OCI-M2 (cell line): ENCODE results near the gene HSPA1L.
"Not testable (repeated sequence)": the region's sequence is repeated elsewhere in the genome, so short reads cannot be mapped to it uniquely, and the experiment has no call there.

Experiments used
- DNase-seq: peaks from one replicate; lab custom pipeline; 2025; ENCODE audit not compliant: unreplicated experiment; lab: John Stamatoyannopoulos, UW

The HSPA1L gene

DNA sequence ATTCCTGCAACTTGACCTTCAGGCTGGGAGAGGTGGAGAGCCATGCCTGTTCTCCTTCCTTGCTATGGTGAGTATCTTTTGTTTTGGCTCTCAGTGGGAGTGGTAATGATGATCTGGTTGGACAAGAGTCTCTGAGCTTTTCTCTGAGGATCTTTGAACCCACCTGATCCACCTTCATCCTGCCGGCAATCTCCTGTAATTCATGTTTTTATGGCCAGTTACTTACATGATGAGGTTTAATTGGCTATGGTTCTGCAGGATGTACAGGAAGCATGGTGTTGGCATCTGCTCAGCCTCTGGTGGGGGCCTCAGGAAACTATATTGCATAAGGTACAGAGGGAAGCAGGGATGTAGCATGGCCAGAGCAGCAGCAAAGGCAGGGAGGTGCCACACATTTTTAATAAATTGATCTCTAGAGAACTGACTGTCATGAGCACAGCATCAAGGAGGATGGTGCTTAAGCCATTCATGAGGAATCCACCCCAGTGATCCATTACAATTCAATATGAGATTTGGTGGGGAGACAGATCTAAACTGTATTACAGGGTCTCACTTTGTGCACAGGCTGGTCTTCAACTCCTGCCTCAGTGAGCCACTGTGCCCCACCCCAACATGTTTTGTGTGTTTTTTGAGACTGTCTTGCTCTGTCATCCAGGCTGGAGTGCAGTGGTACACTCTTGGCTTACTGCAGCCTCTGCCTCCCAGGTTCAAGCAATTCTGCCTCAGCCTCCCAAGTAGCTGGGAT, 22.5 kb upstream of the HSPA1L start:
- DNase-seq: no peak

DNA sequence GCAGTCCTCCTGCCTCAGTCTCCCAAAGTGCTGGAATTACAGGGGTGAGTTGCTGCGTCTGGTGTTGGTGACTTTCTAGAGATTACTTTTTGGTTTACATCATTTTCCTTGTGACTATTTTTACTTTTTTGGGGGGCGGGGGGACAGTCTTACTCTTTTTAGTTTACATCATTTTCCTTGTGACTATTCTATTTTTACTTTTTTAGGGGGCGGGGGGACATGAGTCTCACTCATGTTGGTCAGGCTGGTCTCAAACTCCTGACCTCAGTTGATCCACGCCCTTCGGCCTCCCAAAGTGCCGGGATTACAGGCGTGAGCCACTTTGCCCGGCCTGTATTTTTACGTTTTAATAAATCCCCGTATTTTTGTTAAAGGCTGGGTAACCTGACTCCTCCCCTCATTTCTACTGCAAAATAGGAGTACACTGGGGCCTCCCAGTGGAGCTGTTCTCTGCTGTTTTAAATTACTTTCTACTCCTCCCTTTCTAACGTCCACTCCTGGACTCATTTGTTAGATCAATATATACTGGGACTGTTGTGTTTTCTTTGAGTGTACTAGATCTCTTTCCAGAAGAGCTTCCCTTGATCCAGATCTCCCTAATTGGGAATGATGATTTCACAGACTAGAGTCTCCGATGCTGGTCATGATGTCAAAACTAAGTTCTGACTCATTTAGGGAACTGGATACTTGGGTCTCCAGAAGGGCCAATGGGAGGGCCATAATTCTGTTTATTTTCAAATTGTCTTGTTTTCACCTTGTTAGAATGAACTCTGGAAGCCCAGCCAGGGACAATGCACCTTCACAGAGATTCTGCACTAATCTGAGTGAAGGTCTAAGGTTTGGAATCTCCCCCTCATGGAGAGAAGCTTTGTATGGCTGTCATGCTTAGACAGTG, 21.6 kb upstream of the HSPA1L start:
- no peak for DNase-seq

DNA sequence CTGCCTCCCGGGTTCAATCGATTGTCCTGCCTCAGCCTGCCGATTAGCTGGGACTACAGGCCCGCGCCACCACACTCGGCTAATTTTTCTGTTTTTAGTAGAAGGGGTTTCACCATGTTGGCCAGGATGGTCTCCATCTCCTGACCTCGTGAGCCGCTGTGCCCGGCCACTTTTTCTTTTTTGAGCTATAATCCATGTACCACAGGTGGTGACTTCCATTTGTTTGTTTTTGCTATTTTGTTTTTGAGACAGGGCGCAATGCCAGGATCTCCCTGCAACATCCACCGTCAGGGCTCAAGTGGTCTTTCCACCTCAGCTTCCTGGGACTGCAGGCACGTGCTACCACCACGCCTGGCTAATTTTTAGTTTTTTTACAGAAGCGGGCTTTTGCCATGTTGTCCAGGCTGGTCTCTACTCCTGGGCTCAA, 21.0 kb upstream of the HSPA1L start:
- DNase-seq: no peak

DNA sequence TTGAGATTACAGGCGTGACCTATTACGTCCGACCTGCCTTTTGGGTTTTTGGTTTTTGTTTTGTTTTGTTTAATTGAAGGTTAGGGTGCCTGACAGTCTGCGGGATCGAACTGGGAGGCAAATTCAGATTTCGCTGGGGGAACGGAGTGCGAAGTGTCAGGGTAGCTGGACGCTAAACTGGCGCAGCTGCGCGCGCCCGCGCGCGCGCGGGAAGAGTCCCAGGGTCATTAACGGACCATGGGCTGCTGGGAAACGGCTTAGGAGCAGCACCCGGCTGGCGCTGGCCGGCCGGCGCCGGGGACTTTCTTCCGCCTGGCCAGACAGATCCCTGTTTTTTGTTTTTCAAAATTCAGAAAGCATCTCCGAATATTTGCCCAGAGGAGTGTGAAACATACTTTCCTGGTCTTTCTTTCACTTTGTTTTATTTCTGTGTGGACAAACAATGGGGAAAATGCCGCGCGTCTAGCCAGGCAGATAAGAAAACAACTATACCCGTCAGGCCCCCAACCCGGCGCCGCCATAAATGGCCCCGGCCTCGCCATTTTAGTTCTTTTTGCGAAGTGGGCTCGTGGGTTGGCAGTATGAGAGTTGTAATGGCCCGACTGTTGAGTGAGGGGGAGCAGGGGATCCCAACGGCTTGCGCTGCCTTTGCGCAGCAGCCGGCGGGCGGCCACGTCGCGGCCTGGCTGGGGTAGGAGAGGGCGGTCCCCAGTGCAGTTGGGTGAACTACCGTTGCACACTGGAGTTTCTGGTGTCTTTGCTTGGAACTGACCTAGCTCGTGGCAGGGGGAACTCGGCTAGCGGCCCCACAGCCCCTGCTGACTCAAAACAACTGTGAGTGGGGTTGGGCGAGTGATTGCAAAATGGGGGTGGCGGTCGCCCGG, 19.5 kb upstream of the HSPA1L start:
- DNase-seq: peak; percentile 94

DNA sequence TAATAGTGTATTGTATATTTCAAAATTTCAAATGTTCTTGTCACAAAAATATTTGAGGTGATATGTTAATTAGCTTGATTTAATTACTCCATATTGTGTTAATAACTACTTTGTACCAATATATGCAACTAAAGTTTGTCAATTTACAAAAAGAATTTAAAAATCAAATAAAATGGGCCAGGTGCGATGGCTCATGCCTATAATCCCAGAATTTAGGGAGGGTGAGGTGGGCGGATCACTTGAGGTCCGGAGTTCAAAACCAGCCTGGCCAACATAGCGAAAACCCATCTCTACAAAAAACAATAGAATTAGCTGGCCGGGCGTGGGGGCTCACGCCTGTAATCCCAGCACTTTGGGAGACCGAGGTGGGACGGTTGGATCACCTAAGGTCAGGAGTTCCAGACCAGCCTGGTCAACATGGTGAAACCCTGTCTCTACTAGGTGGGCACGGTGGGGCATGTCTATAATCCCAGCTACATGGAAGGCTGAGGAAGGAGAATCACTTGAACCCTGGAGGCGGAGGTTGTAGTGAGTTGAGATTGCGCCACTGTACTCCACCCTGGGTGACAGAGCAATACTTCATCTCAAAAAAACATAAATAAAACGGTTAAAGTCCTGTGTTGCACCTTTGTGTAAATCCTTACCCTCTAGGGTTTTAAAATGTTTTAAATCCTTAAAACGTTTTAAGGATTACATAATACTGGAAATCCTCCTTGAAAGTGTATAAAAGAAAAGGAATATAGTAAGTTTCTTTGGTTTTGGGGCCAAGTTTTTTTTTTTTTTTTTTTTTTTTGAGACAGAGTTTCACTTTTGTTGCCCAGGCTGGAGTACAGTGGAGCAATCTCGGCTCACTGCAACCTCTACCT, 16.5 kb upstream of the HSPA1L start:
- no peak for DNase-seq

DNA sequence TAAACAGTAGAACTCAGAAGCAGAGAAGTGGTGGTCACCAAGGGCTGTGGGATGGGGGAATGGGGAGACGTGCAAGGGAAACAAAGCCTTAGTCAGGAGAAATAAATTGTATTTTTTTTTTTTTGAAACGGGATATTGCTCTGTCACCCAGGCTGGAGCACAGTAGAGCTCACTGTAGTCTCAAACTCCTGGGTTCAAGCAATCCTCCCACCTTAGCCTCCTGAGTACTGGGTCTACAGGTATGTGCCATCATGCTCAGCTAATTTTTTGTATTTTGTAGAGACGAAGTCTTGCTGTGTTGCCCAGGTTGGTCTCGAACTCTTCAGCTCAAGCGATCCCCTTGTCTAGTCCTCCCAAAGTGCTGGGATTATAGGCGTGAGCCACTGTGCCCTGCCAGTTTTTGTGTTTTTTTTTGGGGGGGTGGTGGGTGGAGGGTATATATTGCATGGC, 15.8 kb upstream of the HSPA1L start:
- no peak for DNase-seq

DNA sequence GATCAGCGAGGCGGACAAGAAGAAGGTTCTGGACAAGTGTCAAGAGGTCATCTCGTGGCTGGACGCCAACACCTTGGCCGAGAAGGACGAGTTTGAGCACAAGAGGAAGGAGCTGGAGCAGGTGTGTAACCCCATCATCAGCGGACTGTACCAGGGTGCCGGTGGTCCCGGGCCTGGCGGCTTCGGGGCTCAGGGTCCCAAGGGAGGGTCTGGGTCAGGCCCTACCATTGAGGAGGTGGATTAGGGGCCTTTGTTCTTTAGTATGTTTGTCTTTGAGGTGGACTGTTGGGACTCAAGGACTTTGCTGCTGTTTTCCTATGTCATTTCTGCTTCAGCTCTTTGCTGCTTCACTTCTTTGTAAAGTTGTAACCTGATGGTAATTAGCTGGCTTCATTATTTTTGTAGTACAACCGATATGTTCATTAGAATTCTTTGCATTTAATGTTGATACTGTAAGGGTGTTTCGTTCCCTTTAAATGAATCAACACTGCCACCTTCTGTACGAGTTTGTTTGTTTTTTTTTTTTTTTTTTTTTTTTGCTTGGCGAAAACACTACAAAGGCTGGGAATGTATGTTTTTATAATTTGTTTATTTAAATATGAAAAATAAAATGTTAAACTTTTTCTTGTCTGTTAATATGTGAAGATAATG, 14.7 kb upstream of the HSPA1L start:
- no peak for DNase-seq

DNA sequence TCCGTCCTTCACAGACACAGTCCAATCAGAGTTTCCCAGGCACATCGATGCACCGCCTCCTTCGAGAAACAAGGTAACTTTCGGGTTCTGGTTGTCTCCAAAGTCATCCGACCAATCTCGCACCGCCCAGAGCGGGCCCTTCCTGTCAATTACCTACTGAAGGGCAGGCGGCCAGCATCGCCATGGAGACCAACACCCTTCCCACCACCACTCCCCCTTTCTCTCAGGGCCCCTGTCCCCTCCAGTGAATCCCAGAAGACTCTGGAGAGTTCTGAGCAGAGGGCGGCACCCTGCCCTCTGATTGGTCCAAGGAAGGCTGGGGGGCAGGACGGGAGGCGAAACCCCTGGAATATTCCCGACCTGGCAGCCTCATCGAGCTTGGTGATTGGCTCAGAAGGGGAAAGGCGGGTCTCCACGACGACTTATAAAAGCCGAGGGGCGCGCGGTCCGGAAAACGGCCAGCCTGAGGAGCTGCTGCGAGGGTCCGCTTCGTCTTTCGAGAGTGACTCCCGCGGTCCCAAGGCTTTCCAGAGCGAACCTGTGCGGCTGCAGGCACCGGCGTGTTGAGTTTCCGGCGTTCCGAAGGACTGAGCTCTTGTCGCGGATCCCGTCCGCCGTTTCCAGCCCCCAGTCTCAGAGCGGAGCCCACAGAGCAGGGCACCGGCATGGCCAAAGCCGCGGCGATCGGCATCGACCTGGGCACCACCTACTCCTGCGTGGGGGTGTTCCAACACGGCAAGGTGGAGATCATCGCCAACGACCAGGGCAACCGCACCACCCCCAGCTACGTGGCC, 12.4 kb upstream of the HSPA1L start, which contains the start of gene HSPA1B:
HSPA1B (plus strand) TSS at position 453 of the 794 bp plus-strand sequence; CDS start at position 666, 213 bp downstream.
- peak; percentile 97 for DNase-seq

DNA sequence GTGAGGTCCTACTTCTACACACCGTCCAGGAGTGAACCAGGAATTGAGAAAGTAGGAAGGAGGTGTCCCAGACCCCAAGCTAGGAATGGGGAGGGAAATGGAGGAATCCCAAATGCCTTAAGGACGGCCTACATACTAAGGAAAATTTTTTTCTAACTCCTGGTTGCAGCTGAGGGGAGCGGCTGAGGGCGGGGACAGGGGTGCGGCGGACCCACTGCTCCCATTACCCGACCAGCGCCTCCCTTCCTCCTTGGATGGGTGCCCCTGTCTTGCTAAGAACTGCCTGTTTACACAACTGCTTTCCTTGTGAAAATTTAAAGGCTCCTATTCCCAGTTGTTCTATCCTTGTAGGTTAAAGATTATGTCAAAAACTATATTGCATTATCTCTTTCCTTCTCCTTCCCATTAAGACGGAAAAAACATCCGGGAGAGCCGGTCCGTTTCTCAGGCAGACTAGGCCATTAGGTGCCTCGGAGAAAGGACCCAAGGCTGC, 11.8 kb upstream of the HSPA1L start:
- DNase-seq: peak; percentile 91

DNA sequence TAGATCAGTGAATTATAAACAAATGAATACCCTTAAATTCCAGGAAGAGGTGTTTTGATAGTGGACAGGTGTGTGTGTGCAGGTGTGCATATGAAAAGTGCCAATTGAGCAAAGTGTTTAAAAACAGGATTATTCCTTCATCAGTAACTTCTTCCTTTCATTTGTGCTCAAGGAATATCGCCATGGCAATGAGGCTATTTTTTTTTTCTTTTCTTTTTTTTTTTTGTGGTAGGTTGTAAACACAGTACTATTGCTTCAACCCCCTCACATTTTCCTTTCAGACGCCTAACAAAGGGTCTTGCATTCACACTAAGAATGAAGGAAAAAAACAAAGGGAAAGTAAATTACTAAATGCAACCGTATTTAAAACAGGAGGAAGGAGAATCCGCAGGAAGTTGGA, 10.5 kb upstream of the HSPA1L start:
- DNase-seq: no peak

DNA sequence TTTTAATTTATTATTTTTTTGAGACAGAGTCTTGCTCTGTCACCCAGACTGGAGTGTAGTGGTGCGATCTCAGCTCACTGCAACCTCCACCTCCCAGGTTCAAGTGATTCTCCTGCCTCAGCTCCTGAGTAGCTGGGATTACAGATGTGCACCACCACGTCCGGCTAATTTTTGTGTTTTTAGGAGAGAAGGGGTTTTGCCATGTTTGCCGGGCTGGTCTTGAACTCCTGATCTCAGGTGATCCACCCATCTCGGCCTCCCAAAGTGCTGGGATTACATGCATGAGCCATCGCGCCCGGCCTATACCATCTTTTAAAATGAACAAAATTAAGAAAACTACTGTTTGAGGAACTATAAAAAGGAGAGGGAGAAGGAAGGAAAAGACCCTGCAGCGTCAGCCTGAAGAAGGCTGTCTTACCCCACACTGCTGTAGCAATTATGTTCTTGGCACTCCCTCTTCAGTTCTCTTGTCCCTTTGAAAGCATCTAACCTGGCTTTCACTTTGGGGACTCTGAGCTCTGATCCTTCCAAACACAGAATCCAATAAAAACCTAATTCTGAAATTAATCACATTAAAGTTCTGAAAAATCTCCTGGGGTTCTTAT, 8.6 kb upstream of the HSPA1L start:
- not testable (repeated sequence) for DNase-seq

DNA sequence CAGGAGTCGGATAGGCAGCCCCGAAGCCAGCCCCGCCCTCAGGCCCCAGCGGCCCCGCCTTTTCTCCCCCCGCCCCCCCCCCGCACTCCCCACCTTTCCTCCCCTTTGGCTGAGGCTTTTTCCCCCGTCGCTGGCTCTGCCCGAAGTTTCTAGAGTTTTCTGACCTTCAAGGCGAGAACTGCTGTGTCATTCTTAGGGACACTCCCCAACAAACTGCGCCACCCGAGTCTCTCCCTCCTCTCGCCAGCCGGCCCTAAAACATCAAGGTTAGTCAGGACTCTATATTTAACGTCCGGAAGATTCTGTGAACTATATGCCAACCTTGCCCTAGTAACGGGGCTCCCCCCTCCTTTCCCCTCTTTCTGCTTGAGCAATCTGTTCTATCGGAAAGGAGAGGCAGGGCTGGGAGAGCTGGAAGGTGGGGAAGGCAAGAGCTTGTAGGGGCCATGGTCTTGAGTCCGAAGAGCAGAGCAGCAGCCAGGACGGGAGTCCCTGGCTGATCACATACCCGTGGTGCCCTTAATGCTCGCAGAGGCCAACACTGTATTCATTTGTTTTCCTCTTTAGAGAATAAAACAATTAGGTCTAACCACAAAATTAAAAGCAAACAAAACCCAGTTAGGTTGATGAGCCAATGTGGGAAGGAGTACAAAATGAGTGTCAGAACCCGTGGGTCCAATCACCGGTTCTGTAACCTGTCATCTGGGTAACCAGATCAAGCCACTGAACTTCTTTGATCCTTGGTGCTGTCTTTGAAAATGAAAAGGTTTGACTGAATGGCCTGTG, 7.1 kb upstream of the HSPA1L start:
- DNase-seq: no peak

DNA sequence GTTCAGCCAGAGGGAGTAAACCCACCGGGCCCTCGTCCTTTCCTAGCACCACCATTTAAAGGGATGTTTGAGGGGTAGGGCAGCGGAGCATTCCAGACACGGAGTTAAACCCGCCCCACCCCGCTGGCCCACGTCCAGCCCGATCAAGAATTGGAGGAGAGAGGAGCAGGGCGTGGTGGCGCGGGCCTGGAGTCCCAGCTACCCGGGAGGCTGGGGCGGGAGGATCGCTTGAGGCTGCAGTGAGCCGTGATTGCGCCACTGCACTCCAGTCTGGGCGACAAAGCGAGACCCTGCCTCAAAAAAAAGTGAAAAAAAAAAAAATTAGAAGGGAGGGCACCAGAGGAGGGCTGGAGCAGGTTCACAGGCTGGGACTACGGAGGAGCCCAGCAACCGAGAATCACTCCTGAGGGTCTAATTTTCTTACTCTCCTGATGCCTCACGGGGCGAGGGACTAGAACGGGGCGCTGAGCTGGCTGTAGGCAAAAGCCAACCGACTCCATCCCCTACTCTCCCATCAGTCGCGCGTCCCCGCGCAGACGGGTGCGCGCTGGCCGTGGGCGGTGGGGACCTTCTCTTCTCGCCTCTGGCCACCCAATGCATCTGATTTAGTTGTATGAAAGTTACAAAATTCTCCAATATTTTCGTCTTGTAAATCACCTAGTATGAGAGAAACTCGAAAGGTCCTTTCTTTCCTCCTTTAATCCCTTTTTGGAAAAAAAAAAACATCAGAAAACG, 6.4 kb upstream of the HSPA1L start:
- no peak for DNase-seq

DNA sequence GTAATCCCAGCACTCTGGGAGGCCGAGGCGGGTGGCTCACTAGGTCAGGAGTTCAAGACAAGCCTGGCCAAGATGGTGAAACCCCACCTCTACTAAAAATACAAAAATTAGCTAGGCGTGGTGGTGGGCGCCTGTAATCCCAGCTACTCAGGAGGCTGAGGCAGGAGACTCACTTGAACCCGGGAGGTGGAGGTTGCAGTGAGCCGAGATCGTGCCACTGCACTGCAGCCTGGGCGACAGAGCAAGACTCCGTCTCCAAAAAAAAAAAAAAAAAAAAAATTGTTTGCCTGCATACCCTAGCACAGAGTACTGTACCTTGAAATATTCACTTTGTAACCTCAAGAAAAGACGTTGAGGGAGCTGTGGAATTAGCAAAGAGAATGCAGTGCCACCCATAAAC, 5.3 kb upstream of the HSPA1L start:
- DNase-seq: not testable (repeated sequence)

DNA sequence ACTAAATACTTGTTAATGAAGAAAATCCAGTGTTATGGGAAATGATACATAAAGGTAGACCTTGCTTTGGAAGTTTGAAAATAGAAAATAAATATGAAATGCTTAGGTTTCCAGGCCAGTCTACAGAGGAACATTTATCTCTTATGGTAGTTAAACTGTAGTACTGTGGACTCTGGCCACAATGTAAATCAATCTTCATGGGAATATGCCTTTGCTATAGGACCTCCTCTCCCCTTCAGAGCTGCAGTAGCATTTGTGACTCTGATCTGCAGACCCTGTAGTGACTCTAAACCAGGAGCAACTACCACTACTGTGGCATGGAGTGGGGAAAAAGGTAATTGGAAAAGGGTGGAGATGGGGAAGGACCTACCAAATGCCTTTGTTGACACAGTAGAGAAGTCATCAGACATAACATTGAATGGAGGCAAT, 4.8 kb upstream of the HSPA1L start:
- no peak for DNase-seq

DNA sequence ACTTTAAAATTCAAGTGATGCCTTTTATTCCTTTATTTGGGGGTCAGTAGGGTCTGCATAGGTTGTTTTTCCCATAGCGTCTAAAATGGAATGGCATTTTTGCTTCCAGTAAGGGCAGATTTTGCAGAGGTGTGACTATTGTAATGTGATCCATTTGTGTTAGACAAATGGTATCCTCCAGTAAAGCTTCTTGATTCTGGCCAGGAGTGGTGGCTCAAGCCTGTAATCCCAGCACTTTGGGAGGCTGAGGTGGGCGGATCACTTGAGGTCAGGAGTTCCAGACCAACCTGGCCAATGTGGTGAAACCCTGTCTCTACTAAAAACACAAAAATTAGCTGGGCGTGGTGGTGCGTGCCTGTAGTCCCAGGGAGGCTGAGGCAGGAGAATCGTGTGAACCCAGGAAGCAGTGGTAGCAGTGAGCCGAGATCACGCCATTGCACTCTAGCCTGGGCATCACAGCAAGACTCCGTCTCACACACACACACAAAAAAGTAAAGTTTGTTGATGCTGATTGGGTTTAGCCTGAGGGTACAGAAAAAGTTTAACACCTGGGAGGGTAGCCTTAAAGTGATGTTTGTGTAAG, 2.9 kb upstream of the HSPA1L start:
- not testable (repeated sequence) for DNase-seq
